GF-D8 (cell line): Measurements from ENCODE around the gene TIMM13.
A peak's percentile ranks its signal among the peaks of the same experiment; 100 is the strongest.

Experiments
- DNase-seq: peaks from one replicate; lab custom pipeline; 2025; lab: John Stamatoyannopoulos, UW

Gene TIMM13

DNA sequence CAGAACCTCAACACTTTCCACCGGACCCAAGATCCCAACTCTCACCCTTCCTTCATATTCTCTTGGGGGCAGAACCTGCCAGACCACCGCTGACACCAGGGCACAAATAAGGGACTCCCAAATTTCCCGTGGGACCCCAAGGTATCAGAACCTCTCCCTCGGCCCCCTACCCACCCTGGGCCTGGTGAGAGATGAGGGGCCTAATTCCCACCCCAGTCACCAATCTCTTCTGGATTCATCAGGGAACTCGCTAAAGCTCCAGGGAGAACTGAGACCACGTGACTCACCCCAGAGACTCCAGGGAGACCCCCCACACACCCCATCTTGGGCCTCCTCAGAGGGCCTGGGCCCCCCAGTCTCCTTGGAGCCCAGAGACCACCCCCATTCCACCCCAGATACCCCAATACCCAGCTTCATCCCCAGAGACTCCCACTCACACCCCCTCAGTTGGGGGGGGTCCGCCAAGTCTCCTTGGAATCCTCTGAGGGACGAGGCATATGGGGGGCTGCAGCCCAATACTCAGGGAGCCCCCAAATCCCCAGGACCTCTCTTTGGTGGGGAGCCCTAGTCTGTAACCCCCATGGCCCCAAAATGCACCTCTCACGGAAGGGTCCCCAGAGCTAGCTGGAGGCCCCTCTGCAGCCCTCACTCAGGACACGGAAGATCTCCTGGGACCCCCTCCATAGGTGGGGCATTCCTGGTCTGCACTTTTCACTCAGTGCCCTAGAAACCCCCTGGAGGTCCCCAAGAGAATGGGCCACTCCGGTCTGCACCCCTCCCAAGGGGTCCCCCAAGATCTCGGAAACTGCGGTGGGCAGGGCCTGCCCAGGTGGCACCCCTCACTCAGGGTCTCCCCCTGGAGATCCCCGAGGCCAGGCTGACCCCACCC is 27.8 kb upstream of the TIMM13 start:
- no peak for DNase-seq

GRCh38 chr19:2454199-2454961 is 27.0 kb upstream of the TIMM13 start:
- DNase-seq, result no peak

DNA sequence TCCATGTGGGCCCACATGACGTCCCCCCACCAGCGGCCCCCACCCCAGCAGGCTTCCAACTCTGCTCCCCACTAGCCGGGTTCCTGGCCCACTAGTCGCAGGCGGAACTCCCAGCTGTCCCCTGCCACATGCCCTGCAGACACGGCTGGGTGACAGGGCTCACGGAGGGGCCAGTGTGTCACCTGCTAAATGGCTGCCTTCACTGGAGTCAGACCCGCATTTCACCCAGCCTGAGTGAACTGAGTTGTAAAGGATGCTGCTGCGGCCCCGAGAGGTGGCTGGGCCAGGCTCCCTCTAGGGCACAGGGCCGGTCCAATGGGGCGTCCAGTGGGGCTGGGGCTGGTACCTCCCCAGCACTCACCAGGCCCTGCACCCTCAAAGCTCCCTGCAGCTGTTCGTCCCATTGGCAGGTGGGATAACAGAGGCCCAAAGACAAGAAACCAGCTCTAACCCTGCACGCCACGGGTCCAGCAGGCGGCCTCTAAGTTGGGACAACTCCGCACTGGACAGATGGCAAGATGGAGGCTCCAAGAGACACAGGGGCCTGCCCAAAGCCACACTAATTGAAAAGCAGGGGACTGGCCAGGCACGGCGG is 26.1 kb upstream of the TIMM13 start:
- DNase-seq, result no peak

DNA sequence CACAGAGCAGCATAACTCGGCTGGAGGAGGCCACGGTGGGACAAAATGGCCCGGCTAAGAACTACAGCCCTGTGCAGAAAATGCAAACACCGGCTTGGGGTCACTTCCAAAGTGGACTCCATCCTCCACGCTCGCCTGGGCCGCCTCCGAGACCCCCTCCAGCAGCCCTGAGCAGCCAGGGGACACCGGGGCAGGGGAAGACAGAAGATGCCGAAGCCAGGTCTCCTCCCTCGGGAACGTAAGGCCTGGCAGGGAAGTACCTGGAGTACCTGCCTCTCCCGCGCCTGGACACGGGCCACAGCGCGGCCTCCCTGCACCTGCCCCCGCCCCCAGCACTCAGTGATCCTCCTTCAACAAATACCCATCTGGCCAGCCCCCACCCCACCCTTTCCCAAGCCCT is 24.4 kb upstream of the TIMM13 start:
- DNase-seq, result no peak

DNA sequence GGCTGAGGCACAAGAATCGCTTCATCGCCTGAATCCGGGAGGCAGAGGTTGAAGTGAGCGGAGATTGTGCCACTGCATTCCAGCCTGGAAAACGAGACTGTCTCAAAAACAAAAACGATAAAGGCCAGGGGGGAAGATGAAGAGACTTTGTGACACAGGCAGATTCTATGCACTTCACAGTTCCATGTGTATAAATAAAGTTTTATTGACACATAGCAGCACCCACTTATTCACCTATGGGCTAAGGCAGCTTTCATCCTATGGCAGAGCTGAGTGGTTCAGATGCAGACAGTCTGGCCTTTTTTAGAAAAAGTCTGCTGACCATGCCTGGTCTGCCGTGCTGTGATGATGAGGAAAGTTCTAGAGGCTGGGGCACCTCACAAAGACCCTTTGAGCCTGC is 23.8 kb upstream of the TIMM13 start:
- no peak for DNase-seq

DNA sequence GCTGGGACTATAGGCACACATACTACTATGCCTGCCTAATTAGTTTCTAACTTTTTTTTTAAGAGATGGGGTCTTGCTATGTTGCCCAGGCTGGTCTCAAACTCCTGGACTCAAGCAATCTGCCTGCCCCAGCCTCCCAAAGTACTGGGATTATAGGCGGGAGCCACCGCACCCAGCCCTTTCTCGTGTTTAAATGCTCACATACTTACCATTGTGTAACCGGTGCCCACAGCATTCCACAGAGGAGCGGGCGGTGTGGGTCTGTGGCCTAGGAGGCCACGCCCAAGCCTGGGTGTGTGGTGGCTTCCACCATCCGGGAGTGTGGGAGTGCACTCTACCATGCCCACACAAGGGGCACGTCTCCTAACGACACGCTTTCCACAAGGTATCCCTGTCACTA is 21.6 kb upstream of the TIMM13 start:
- DNase-seq, result no peak

GRCh38 chr19:2446381-2446780 is 19.0 kb upstream of the TIMM13 start:
- DNase-seq, result peak; percentile 82

GRCh38 chr19:2444251-2445002 is 17.0 kb upstream of the TIMM13 start:
- no peak for DNase-seq

DNA sequence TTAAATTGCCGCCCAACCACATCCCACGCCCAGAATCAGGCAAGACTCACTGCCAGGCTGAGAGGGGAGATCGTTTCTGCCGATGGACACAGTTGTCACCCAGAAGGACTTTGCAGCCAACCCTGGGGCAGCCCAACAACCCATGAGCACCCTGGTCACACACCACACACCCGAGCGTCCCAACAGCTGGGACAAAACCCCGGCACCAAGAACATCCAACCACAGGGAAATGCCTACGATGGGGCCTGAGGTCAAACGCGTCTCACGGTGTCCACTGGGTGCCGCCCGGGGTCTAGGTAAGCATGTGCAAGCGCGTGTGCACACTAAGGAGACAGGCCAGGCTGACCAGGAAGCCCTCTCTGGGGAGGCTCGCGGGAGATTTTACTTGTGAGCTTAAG is 16.4 kb upstream of the TIMM13 start:
- no peak for DNase-seq

- DNase-seq, result no peak
Observed at GRCh38 chr19:2443116-2443784, 15.9 kb upstream of the TIMM13 start.

DNA sequence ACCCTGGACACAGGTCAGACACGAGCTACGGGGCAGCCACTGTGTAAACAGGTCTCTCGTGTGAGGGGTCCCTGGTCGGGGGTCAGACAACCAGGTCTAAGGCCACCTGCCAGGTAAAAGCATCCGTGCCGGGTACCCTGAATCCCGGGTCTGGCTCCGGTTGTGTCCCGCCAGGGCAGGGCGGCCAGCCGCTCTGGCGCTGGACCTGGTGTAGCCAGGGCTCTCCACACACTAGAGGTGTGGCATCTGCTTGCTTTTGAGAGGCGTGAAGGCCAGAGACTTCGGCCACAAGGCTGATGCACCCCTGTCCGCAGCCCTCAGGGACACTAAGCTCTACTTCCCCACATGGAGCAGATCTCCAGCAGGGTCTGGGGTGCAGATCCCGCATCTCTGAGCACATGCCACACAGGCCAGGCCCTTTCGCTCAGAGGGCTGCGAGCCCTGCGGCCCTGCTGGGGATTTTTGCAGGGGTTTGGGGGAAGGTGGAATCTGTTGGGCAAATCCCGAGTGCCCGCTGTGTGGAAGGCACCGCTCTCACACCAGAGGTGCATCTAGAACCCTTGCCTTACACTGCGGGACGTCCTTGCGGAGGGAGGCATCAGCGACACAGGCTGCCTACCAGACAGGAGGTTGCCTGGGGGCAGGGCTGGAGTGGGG is 13.8 kb upstream of the TIMM13 start:
- DNase-seq, result no peak

- no peak for DNase-seq
Observed at GRCh38 chr19:2440515-2440914, 13.1 kb upstream of the TIMM13 start.

DNA sequence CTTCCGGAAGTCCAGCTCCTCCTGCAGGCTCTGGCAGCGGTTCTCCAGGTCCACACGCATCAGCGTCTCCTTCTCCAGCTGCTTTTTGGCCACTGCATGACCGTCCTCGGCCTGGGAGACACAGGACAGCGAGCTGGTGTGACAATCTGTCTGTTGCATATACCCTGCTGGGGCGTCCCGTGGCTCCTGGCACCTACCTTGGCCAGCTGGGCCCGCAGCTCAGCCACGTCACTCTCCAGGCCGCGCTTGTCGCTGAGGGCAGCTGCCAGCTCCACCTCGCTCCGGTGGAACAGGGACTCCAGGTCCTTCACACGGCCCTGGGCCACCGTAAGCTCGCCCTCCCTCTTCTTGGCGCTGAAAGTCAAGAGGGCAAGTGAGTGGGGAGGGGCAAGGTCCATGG is 10.8 kb upstream of the TIMM13 start:
- DNase-seq, result no peak

GRCh38 chr19:2436926-2437325 is 9.5 kb upstream of the TIMM13 start:
- no peak for DNase-seq

DNA sequence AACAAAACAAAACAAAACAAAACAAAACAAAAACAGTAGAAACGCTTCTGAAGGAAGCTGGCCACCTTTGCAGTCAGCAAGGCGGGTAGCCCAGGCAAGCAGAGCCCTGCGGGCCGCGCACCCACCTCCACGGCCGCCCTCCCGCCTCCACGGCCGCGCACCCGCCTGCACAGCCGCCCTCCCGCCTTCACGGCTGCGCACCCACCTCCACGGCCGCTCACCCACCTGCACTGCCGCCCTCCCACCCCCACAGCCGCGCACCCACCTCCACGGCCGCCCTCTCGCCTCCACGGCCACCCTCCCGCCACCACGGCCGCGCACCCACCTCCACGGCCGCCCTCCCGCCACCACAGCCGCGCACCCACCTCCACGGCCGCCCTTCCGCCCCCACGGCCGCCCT is 9.0 kb upstream of the TIMM13 start:
- no peak for DNase-seq

DNA sequence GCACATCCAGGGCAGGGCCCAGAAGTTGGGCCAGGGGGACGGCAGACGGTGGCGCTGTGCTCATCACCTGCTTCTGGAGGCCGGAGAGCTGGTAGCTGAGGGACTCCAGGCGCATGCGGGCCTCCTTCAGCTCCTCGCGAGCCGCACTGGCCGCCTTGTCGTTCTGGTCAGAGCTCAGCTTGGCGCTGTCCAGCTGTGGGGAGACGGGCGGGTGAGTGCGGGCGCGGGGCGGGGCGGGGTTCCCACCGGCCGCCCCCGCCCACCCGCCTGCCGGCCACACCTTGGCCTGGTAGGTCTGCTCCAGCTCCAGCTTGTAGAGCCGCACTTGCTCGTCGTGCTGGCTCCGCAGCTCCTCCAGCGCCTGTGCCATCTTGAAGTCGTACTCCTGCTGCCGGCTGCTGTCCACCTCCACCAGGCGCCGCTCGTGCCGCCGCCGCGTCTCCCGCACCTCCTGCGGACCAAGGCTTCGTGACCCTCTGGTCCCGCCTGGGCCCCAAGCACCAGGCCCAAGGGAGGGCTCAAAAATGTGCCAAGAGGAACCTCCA is 7.4 kb upstream of the TIMM13 start:
- DNase-seq, result no peak

DNA sequence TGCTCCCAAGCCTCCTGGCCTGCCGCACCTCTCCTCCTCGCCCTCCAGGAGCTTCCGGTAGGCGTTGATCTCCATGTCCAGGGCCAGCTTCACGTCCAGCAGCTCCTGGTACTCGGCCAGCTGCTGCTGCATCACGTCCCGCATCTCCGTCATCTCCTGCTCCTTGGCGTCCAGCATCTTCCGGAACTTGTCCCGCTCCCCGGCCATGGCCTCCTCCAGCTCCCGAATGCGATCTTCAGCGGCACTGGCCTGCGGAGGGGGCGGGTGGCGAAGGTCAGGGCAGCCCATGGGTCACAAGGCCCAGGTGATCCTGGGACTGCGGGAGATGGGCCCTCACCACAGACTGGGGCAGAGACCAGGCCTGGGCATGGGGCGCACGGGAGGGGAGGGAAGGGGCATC is 6.9 kb upstream of the TIMM13 start:
- no peak for DNase-seq

DNA sequence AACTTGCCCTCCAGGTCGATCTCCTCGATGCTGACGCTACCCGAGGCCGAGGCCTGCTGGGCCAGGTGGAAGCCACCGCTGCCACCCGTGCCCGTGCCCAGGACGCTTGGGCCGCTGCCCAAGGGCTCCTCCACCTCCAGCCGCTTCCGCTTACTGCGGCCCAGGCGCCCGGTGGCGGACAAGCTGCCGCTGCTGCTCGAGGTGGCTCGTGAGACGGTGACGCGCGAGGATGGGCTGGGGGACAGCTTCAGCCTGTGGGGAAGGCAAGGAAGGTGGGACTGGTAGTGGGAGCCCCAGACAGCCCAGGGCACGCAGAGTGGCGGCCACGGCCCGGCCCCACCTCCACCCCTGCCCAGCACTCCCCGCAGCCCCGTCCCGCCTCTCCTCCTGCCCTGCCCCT is 6.5 kb upstream of the TIMM13 start:
- DNase-seq, result no peak

- DNase-seq, result no peak
Observed at GRCh38 chr19:2432131-2432848, 4.9 kb upstream of the TIMM13 start.
